HG02623 (cell line): ENCODE measurements around the gene PI4KA.
A peak's percentile ranks its signal among the peaks of the same experiment; 100 is the strongest.
"Not testable (repeated sequence)": the region's sequence is repeated elsewhere in the genome, so short reads cannot be mapped to it uniquely, and the experiment has no call there.

Experiments used
- ATAC-seq: cut with Tn5 transposase; IDR thresholded peaks from one replicate; pipeline ENCODE4 v1.9.1; 2021; ENCODE audit warnings: moderate library complexity; ENCODE audit not compliant: unreplicated experiment

PI4KA gene

GRCh38 chr22:20702175-20702545 lies 156.5 kb downstream of the PI4KA start:
- peak; percentile 3 for ATAC-seq

GRCh38 chr22:20701680-20702136 lies 156.9 kb downstream of the PI4KA start:
- not testable (repeated sequence) for ATAC-seq

GRCh38 chr22:20700347-20700746 lies 158.3 kb downstream of the PI4KA start:
- ATAC-seq: not testable (repeated sequence)

GRCh38 chr22:20699856-20700255 lies 158.8 kb downstream of the PI4KA start:
- not testable (repeated sequence) for ATAC-seq

- ATAC-seq: not testable (repeated sequence)
Observed at GRCh38 chr22:20697481-20698113, 161.0 kb downstream of the PI4KA start.

GRCh38 chr22:20696056-20696455 lies 162.6 kb downstream of the PI4KA start:
- ATAC-seq: not testable (repeated sequence)

- not testable (repeated sequence) for ATAC-seq
Observed at GRCh38 chr22:20695205-20695604, 163.4 kb downstream of the PI4KA start.

GRCh38 chr22:20694256-20694655 lies 164.4 kb downstream of the PI4KA start:
- ATAC-seq: not testable (repeated sequence)

- not testable (repeated sequence) for ATAC-seq
Observed at GRCh38 chr22:20692926-20693325, 165.7 kb downstream of the PI4KA start.

GRCh38 chr22:20690586-20691317 lies 167.9 kb downstream of the PI4KA start:
- not testable (repeated sequence) for ATAC-seq

GRCh38 chr22:20687356-20688172 lies 171.0 kb downstream of the PI4KA start:
- ATAC-seq: not testable (repeated sequence)

GRCh38 chr22:20685764-20686163 lies 172.8 kb downstream of the PI4KA start:
- ATAC-seq: not testable (repeated sequence)

- ATAC-seq: not testable (repeated sequence)
Observed at GRCh38 chr22:20678792-20679435, 179.7 kb downstream of the PI4KA start.

GRCh38 chr22:20677684-20678242 lies 180.8 kb downstream of the PI4KA start:
- no peak for ATAC-seq

GRCh38 chr22:20675613-20676012 lies 183.0 kb downstream of the PI4KA start:
- ATAC-seq: not testable (repeated sequence)

GRCh38 chr22:20674998-20675397 lies 183.6 kb downstream of the PI4KA start:
- no peak for ATAC-seq

GRCh38 chr22:20673295-20674195 lies 185.1 kb downstream of the PI4KA start:
- ATAC-seq: no peak

GRCh38 chr22:20672732-20673131 lies 185.9 kb downstream of the PI4KA start:
- ATAC-seq: no peak

GRCh38 chr22:20672082-20672424 lies 186.6 kb downstream of the PI4KA start:
- ATAC-seq: no peak
